Anterior cingulate cortex (tissue), 58 donors: ENCODE data around the gene MRGPRF.
"Not testable (repeated sequence)": the region's sequence is repeated elsewhere in the genome, so short reads cannot be mapped to it uniquely, and the experiment has no call there.

Experiments used
- DNase-seq, 58 donors: peaks; one replicate each; lab custom pipeline; 2025; lab: John Stamatoyannopoulos, UW

MRGPRF gene

GRCh38 chr11:69005183-69005630 is 7.8 kb downstream of the MRGPRF start:
- no peak for DNase-seq

GRCh38 chr11:69004411-69005182 is 8.4 kb downstream of the MRGPRF start:
- no peak for DNase-seq

GRCh38 chr11:69003866-69004367 is 9.1 kb downstream of the MRGPRF start:
- DNase-seq, result no peak

- DNase-seq, result no peak
Observed at GRCh38 chr11:69003301-69003865, 9.7 kb downstream of the MRGPRF start.

- DNase-seq, result no peak
Observed at GRCh38 chr11:69002570-69003231, 10.3 kb downstream of the MRGPRF start.

GRCh38 chr11:69002110-69002569 is 10.9 kb downstream of the MRGPRF start:
- no peak for DNase-seq

- no peak for DNase-seq
Observed at GRCh38 chr11:69001243-69002081, 11.6 kb downstream of the MRGPRF start.

- no peak for DNase-seq
Observed at GRCh38 chr11:69000831-69001242, 12.2 kb downstream of the MRGPRF start.

- no peak for DNase-seq
Observed at GRCh38 chr11:69000391-69000790, 12.7 kb downstream of the MRGPRF start.

GRCh38 chr11:68999748-69000355 is 13.2 kb downstream of the MRGPRF start:
- DNase-seq, result not testable (repeated sequence)

- DNase-seq, result no peak
Observed at GRCh38 chr11:68999093-68999747, 13.8 kb downstream of the MRGPRF start.

- DNase-seq, result peak in 15 of 58 donors; percentile 4 to 35 (median 19)
Observed at GRCh38 chr11:68998390-68998911, 14.6 kb downstream of the MRGPRF start.

- DNase-seq, result no peak
Observed at GRCh38 chr11:68997995-68998348, 15.1 kb downstream of the MRGPRF start.

GRCh38 chr11:68997124-68997994 is 15.7 kb downstream of the MRGPRF start:
- DNase-seq, result no peak

- no peak for DNase-seq
Observed at GRCh38 chr11:68996376-68997123, 16.5 kb downstream of the MRGPRF start.

- no peak for DNase-seq
Observed at GRCh38 chr11:68994894-68995285, 18.2 kb downstream of the MRGPRF start.

- DNase-seq, result no peak
Observed at GRCh38 chr11:68994161-68994893, 18.7 kb downstream of the MRGPRF start.
